PC-9 (cell line): ENCODE data around the gene BTN1A1. TPM values are rescaled to one million over a fixed set of nuclear protein-coding genes. Genes with fewer than 3 reads are reported as not detected.
A peak's percentile ranks its signal among the peaks of the same experiment; 100 is the strongest.
"Not testable (repeated sequence)": the region's sequence is repeated elsewhere in the genome, so short reads cannot be mapped to it uniquely, and the experiment has no call there.

Experiments used
- BruUV-seq: library from RNA; stranded (reverse); fragments of 400-500 nt; replicated peaks from 2 replicates; lab custom pipeline; 2021; lab: Mats Ljungman, UMichigan
- CTCF ChIA-PET: fragments of 300-600 bp; sonication (Branson Sonifier 250); formaldehyde crosslinking; loops from one replicate; lab custom pipeline; 2022; ENCODE audit warnings: antibody characterized with exemption; lab: Charles Lee
- POLR2A ChIA-PET: fragments of 300-600 bp; sonication (Branson Sonifier 250); formaldehyde crosslinking; loops from one replicate; lab custom pipeline; 2022; ENCODE audit warnings: antibody characterized with exemption; ENCODE audit not compliant: unreplicated experiment; lab: Charles Lee
- DNase-seq, 2 experiments: peaks; one replicate each; pipeline versions ENCODE4 v3.0.0 to v3.0.0-alpha.2; 2015 to 2022; ENCODE audit warnings: mixed read lengths in 1 of 2
- H2AFZ ChIP-seq: fragments of 200-600 bp; sonication (generic); 2 replicates; pipeline ENCODE4 v1.8.1; 2017; ENCODE audit warnings: antibody characterized with exemption
- H3F3A ChIP-seq: fragments of 200-600 bp; sonication (generic); 2 replicates; pipeline ENCODE4 v1.8.1; 2017; ENCODE audit warnings: antibody characterized with exemption, mild to moderate bottlenecking, low read depth; ENCODE audit not compliant: insufficient read depth
- H3K27ac ChIP-seq: fragments of 200-600 bp; sonication (generic); 2 replicates; pipeline ENCODE4 v1.6.1; 2016; ENCODE audit warnings: mixed run types
- H3K27me3 ChIP-seq: fragments of 200-600 bp; sonication (generic); 2 replicates; pipeline ENCODE4 v1.6.1; 2016; ENCODE audit warnings: low read depth, mixed run types; ENCODE audit not compliant: insufficient read depth
- H3K36me3 ChIP-seq: fragments of 200-600 bp; sonication (generic); 2 replicates; pipeline ENCODE4 v1.6.1; 2016; ENCODE audit warnings: low read depth, mixed run types
- H3K4me1 ChIP-seq: fragments of 200-600 bp; sonication (generic); replicated peaks from 2 replicates; pipeline ENCODE4 v1.6.1; 2016; ENCODE audit warnings: mixed run types; ENCODE audit not compliant: insufficient read depth
- H3K4me2 ChIP-seq: fragments of 200-600 bp; sonication (generic); 2 replicates; pipeline ENCODE4 v1.6.1; 2017; ENCODE audit warnings: mixed run types
- H3K4me3 ChIP-seq: fragments of 200-600 bp; sonication (generic); 2 replicates; pipeline ENCODE4 v1.6.1; 2016; ENCODE audit warnings: mixed run types
- H3K79me2 ChIP-seq: fragments of 200-600 bp; sonication (generic); 2 replicates; pipeline ENCODE4 v1.6.1; 2017; ENCODE audit warnings: low read depth, mixed run types
- H3K9me2 ChIP-seq: fragments of 200-600 bp; sonication (generic); 2 replicates; pipeline ENCODE4 v1.8.1; 2017; ENCODE audit warnings: mild to moderate bottlenecking; ENCODE audit not compliant: insufficient read depth
- H3K9me3 ChIP-seq: fragments of 200-600 bp; sonication (generic); 2 replicates; pipeline ENCODE4 v1.8.1; 2016; ENCODE audit warnings: low read depth; ENCODE audit not compliant: insufficient read depth
- H4K20me1 ChIP-seq: fragments of 200-600 bp; sonication (generic); 2 replicates; pipeline ENCODE4 v1.8.1; 2017; ENCODE audit not compliant: insufficient read depth
- EZH2 ChIP-seq: fragments of 200-600 bp; sonication (generic); IDR thresholded peaks from 2 replicates; pipeline ENCODE4 v1.8.0; 2017; ENCODE audit warnings: antibody characterized with exemption, low read depth
- intact Hi-C: fragments of 100-400 bp; cut with micrococcal nuclease; formaldehyde crosslinking; loops from one replicate; pipeline ENCODE4 v1.10.0; 2022; ENCODE audit not compliant: unreplicated experiment
- total RNA-seq: library from RNA; stranded (reverse); gene quantifications from 2 replicates; pipeline ENCODE4 v1.2.3, GENCODE V29; 2021
- TF ChIP-seq, protein P1 (sequence below): fragments of 200-600 bp; sonication (generic); conservative IDR thresholded peaks from 2 replicates; pipeline ENCODE4 v1.6.1; 2017; ENCODE audit warnings: mixed run types, antibody characterized with exemption, mild to moderate bottlenecking, moderate library complexity

Gene BTN1A1
- total RNA-seq, 1 experiment from 2014 or later, result not detected

DNA sequence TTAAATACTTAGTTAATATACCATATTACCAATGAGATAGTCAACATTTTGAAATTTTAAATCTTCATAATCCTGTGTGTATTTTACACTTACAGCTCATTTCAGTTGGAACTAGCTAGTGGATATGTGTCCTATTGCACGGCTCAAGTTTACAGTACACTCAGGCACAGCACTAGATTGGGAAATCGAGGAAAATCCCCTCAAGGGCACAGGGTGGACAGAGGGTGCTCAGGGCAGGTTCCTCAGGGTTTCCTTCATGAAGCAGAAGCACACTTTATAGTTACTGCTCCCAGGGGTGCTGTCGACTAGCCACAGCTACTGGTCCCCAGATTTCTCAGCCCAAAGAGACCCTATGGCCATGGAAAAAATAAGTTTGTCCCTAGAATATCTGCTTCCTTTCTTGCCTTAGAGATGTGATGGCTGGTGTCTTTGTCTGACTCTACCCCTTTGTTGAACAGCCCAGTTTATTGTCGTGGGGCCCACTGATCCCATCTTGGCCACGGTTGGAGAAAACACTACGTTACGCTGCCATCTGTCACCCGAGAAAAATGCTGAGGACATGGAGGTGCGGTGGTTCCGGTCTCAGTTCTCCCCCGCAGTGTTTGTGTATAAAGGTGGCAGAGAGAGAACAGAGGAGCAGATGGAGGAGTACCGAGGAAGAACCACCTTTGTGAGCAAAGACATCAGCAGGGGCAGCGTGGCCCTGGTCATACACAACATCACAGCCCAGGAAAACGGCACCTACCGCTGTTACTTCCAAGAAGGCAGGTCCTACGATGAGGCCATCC is 40.9 kb upstream of the BTN1A1 start:
- no peaks in the 10 kb centered on the region for H3K9me3 ChIP-seq
- no peaks in the 10 kb centered on the region for H3K27me3 ChIP-seq
- H3K79me2 ChIP-seq, result peaks cover 30% of the 10 kb centered on the region
- ChIA-PET CTCF (no interaction called here), POLR2A (no interaction called here)
- no peak for DNase-seq
- TF ChIP-seq, protein P1, sequence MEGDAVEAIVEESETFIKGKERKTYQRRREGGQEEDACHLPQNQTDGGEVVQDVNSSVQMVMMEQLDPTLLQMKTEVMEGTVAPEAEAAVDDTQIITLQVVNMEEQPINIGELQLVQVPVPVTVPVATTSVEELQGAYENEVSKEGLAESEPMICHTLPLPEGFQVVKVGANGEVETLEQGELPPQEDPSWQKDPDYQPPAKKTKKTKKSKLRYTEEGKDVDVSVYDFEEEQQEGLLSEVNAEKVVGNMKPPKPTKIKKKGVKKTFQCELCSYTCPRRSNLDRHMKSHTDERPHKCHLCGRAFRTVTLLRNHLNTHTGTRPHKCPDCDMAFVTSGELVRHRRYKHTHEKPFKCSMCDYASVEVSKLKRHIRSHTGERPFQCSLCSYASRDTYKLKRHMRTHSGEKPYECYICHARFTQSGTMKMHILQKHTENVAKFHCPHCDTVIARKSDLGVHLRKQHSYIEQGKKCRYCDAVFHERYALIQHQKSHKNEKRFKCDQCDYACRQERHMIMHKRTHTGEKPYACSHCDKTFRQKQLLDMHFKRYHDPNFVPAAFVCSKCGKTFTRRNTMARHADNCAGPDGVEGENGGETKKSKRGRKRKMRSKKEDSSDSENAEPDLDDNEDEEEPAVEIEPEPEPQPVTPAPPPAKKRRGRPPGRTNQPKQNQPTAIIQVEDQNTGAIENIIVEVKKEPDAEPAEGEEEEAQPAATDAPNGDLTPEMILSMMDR, result no peak
- no peak for TF ChIP-seq EZH2
- H3K36me3 ChIP-seq, result peaks cover 22% of the 10 kb centered on the region
- peak overlapping the region; percentile 67 for H3K4me2 ChIP-seq
- peaks cover 6% of the 10 kb centered on the region for H3K4me1 ChIP-seq
- H3K9me2 ChIP-seq, result no peaks in the 10 kb centered on the region
- no TSS peak for BruUV-seq
- no peak overlapping the region for H3K27ac ChIP-seq
- intact Hi-C loops, result loop anchor here (10.0 kb wide), 1 partner anchor 114 kb away; no protein-coding TSS in a partner anchor
- H2AFZ ChIP-seq, result no peak overlapping the region
- no peak overlapping the region for H3K4me3 ChIP-seq
- H3F3A ChIP-seq, result no peaks in the 10 kb centered on the region
- no peaks in the 10 kb centered on the region for H4K20me1 ChIP-seq

DNA sequence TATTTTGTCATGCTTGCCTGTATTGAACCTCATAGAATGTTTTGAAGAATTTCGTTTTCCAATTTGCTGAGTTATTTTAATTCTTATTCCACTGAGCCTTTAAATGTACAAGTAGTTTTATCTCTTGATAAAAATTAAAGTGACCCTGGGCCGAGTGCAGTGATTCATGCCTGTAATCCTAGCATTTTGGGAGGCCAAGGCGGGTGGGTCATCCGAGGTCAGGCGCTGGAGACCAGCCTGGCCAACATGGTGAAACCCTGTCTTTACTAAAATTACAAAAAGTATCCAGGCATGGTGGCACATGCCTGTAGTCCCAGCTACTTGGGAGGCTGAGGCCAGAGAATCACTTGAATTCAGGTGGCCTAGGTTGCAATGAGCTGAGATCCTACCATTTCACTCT is 38.8 kb upstream of the BTN1A1 start:
- intact Hi-C loops, H3K9me3 ChIP-seq, POLR2A ChIA-PET, H4K20me1 ChIP-seq, CTCF ChIA-PET, H3K27ac ChIP-seq, H3K27me3 ChIP-seq, H3K4me2 ChIP-seq, H3K9me2 ChIP-seq, DNase-seq, H3K4me1 ChIP-seq, BruUV-seq, H3K4me3 ChIP-seq, H3F3A ChIP-seq, H2AFZ ChIP-seq: not testable (repeated sequence)
- Histone ChIP-seq H3K79me2 (peaks cover 30% of the 10 kb centered on the region), H3K36me3 (peaks cover 33% of the 10 kb centered on the region)

DNA sequence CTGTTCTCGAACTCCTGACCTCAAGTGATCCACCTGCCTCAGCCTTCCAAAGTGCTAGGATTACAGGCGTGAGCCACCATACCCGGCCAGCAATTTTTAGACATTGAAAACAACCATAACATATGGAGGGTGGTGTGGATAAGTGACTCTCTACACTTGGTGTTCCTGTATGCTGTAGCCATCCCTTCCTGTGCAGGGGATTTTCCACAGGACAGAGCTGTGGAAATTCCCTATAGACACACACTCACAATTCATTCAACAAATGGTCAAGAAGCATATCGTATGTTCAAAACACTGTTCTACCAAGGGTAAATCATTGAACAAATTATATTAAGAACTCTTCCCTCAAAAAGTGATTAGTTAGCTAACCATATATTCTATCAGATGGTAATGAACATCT is 36.1 kb upstream of the BTN1A1 start:
- CTCF ChIA-PET, result no interaction called here
- no peaks in the 10 kb centered on the region for H3K27me3 ChIP-seq
- H3K9me3 ChIP-seq, result no peaks in the 10 kb centered on the region
- H3K4me3 ChIP-seq, result no peak overlapping the region
- no peak overlapping the region for H3K4me2 ChIP-seq
- no peaks in the 10 kb centered on the region; the same call in 1 of the 2 replicates for H4K20me1 ChIP-seq
- H3K9me2 ChIP-seq, result no peaks in the 10 kb centered on the region
- H3F3A ChIP-seq, result no peaks in the 10 kb centered on the region
- TF ChIP-seq, protein P1, result no peak
- TF ChIP-seq EZH2, result no peak
- H3K79me2 ChIP-seq, result peaks cover 20% of the 10 kb centered on the region; the same call in 1 of the 2 replicates
- no TSS peak for BruUV-seq
- no peak overlapping the region for H3K27ac ChIP-seq
- POLR2A ChIA-PET, result no interaction called here
- DNase-seq, result no peak
- intact Hi-C loops, result no loop called here
- peaks cover 1% of the 10 kb centered on the region for H3K4me1 ChIP-seq
- peaks cover 40% of the 10 kb centered on the region for H3K36me3 ChIP-seq
- H2AFZ ChIP-seq, result no peak overlapping the region
